ENCODE data around the gene KLHDC9. TPM values are rescaled to one million over a fixed set of nuclear protein-coding genes. Genes with fewer than 3 reads are reported as not detected.

KLHDC9 gene
- total RNA-seq, 1 donor from 2014 or later: 3.2 TPM

DNA sequence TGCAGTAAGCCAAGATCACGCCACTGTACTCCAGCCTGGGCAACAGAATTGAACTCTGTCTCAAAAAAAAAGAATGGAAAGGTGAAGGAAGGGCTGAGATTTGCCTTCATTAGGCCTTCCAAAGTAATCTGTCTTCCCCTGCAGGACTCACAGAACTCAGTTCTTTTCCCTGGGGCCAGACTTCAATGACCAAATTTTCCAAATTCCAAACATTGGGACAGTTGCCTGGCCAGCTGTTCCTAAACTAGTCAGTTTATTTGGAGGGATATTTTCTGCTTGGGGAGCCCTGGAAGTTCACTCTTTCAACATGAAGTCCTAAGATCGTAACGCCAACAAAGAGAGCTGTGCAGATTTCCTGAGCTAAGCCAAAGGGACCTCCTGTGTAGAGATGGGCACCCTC, 39.7 kb downstream of the KLHDC9 start:
- no peaks in the 10 kb centered on the region for H3K36me3 ChIP-seq
- ATAC-seq: no peak
- peak overlapping the region; percentile 53 for H3K27ac ChIP-seq
- no peak overlapping the region for H3K4me3 ChIP-seq
- H3K4me1 ChIP-seq: peaks cover 28% of the 10 kb centered on the region
- H3K27me3 ChIP-seq: no peaks in the 10 kb centered on the region
- TF ChIP-seq CTCF (IDR thresholded peaks at IDR 0.05): no peak
- no peak for DNase-seq
- H3K9me3 ChIP-seq: no peaks in the 10 kb centered on the region
- intact Hi-C loops (cut with DNase I): no loop called here

GRCh38 chr1:161138431-161138830, 40.3 kb downstream of the KLHDC9 start:
- no peak for TF ChIP-seq CTCF (IDR thresholded peaks at IDR 0.05)
- intact Hi-C loops (cut with DNase I): no loop called here
- H3K27me3 ChIP-seq: no peaks in the 10 kb centered on the region
- H3K4me1 ChIP-seq: peaks cover 26% of the 10 kb centered on the region
- no peak overlapping the region for H3K4me3 ChIP-seq
- DNase-seq (no peak), ATAC-seq (no peak)
- H3K27ac ChIP-seq: peak overlapping the region; percentile 53
- no peaks in the 10 kb centered on the region for H3K9me3 ChIP-seq
- no peaks in the 10 kb centered on the region for H3K36me3 ChIP-seq

- ATAC-seq (peak; percentile 56), DNase-seq (no peak)
- H3K4me1 ChIP-seq: peaks cover 13% of the 10 kb centered on the region
- intact Hi-C loops (cut with DNase I): no loop called here
- H3K36me3 ChIP-seq: no peaks in the 10 kb centered on the region
- H3K27me3 ChIP-seq: no peaks in the 10 kb centered on the region
- H3K4me3 ChIP-seq: no peak overlapping the region
- H3K9me3 ChIP-seq: no peaks in the 10 kb centered on the region
- H3K27ac ChIP-seq: no peak overlapping the region
- TF ChIP-seq CTCF (IDR thresholded peaks at IDR 0.05): peak; percentile 58
Observed at GRCh38 chr1:161139766-161140165, 41.6 kb downstream of the KLHDC9 start.

GRCh38 chr1:161140755-161141400, 42.7 kb downstream of the KLHDC9 start:
- no peak for TF ChIP-seq CTCF (IDR thresholded peaks at IDR 0.05)
- ATAC-seq (no peak), DNase-seq (no peak)
- H3K36me3 ChIP-seq: no peaks in the 10 kb centered on the region
- no peaks in the 10 kb centered on the region for H3K9me3 ChIP-seq
- H3K27ac ChIP-seq: no peak overlapping the region
- H3K4me1 ChIP-seq: peaks cover 12% of the 10 kb centered on the region
- H3K4me3 ChIP-seq: no peak overlapping the region
- H3K27me3 ChIP-seq: no peaks in the 10 kb centered on the region
- intact Hi-C loops (cut with DNase I): no loop called here

GRCh38 chr1:161145832-161146231, 47.7 kb downstream of the KLHDC9 start:
- no peaks in the 10 kb centered on the region for H3K9me3 ChIP-seq
- no peak for TF ChIP-seq CTCF (IDR thresholded peaks at IDR 0.05)
- intact Hi-C loops (cut with DNase I): no loop called here

More at GRCh38 chr1:161145832-161146231, 47.7 kb downstream of the KLHDC9 start:
- H3K27me3 ChIP-seq: no peaks in the 10 kb centered on the region
- H3K4me1 ChIP-seq: no peaks in the 10 kb centered on the region
- no peaks in the 10 kb centered on the region for H3K36me3 ChIP-seq
- no peak for ATAC-seq
- no peak overlapping the region for H3K4me3 ChIP-seq
- H3K27ac ChIP-seq: no peak overlapping the region
- no peak for DNase-seq

Other genes with a start within 250 kb of the KLHDC9 start
- gene CD244, start 235.5 kb upstream of the KLHDC9 start, total RNA-seq: 3.0 TPM
- 295 TPM for gene ITLN1, start 213.2 kb upstream of the KLHDC9 start, total RNA-seq
- 44.1 TPM for gene ITLN2, start 143.6 kb upstream of the KLHDC9 start, total RNA-seq
- gene F11R, start 77.2 kb upstream of the KLHDC9 start, total RNA-seq: 167 TPM
- gene TSTD1, start 59.4 kb upstream of the KLHDC9 start, total RNA-seq: 50.6 TPM
- 67.6 TPM for gene USF1, start 52.4 kb upstream of the KLHDC9 start, total RNA-seq
- 38.0 TPM for gene ARHGAP30, start 28.5 kb upstream of the KLHDC9 start, total RNA-seq
- gene NECTIN4, start 8.8 kb upstream of the KLHDC9 start, total RNA-seq: 5.4 TPM
- 56.2 TPM for gene PFDN2, start 19.7 kb downstream of the KLHDC9 start, total RNA-seq
- 42.1 TPM for gene NIT1, start 19.7 kb downstream of the KLHDC9 start, total RNA-seq
- gene DEDD, start 34.3 kb downstream of the KLHDC9 start, total RNA-seq: 37.5 TPM
- gene UFC1, start 55.6 kb downstream of the KLHDC9 start, total RNA-seq: 84.4 TPM
- gene USP21, start 61.1 kb downstream of the KLHDC9 start, total RNA-seq: 27.7 TPM
- gene PPOX, start 68.1 kb downstream of the KLHDC9 start, total RNA-seq: 23.3 TPM
- gene B4GALT3, start 79.1 kb downstream of the KLHDC9 start, total RNA-seq: 35.7 TPM
- 7.8 TPM for gene ADAMTS4, start 100.7 kb downstream of the KLHDC9 start, total RNA-seq
- 66.9 TPM for gene NDUFS2, start 104.0 kb downstream of the KLHDC9 start, total RNA-seq
- 158 TPM for gene FCER1G, start 116.9 kb downstream of the KLHDC9 start, total RNA-seq
- not detected for gene APOA2, start 125.3 kb downstream of the KLHDC9 start, total RNA-seq
- gene TOMM40L, start 127.7 kb downstream of the KLHDC9 start, total RNA-seq: 11.6 TPM
- gene NR1I3, start 139.8 kb downstream of the KLHDC9 start, total RNA-seq: not detected
- 8.2 TPM for gene PCP4L1, start 160.4 kb downstream of the KLHDC9 start, total RNA-seq
- 2.5 TPM for gene MPZ, start 211.6 kb downstream of the KLHDC9 start, total RNA-seq
- gene SDHC, start 216.0 kb downstream of the KLHDC9 start, total RNA-seq: 158 TPM

All from upper lobe of right lung (tissue), 1 donor.